GM19240 (cell line): ENCODE measurements around the gene SEMA5A.

Experiments used
- DNase-seq: peaks from one replicate; pipeline ENCODE4 v3.0.0; 2011; ENCODE audit warnings: low spot score; ENCODE audit not compliant: insufficient read length

Gene SEMA5A

DNA sequence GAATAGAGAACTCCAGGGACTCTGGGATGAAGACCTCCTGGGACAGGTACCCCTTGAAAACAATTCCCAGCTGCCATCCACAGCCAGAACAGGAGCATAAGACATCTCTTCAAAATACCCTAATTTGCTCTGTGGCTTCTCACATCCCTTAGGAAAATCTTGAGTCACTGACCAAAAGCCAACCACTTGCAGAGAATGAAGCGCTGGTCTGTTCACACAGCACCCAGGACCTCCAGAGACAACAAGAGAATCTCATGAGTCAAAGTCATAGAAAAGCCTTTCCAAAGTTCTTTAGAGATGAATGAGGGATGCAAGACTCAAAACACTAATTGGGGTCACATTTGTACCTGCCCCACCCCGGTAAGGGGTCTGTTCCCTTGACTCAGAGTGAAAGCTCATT is 210.6 kb downstream of the SEMA5A start:
- DNase-seq: no peak

DNA sequence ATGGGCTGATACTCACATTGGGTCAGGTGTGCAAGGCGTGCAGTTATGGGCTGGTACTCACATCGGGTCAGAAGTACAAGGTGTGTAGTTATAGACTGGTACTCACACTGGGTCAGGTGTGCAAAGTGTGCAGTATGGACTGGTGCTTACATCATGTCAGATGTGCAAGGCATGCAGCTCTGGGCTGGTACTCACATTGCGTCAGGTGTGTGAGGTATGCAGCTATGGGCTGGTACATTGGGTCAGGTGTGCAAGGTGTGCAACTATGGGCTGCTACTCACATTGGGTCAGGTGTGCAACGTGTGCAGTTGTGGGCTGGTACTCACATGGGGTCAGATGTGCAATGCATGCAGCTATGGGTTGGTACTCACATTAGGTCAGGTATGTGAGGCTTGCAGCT is 213.8 kb downstream of the SEMA5A start:
- no peak for DNase-seq

DNA sequence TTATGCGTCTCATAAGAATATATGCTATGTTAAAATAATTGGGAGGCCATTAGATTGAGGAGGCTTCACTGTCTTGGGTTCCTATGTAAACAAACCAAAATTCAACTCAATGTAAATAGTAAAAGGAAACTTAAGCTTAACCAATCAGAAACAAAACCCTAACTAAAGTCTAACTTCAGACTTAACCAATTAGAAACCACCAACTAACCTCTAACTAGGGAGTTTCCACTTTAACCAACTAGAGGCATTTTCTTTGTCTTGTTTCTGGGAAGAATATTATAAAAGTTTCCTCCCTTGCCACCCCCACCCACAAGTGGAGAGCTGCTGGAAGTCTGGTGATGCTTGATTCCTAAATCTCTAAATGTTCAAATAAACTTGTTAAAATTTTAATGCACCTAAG is 214.5 kb downstream of the SEMA5A start:
- no peak for DNase-seq

DNA sequence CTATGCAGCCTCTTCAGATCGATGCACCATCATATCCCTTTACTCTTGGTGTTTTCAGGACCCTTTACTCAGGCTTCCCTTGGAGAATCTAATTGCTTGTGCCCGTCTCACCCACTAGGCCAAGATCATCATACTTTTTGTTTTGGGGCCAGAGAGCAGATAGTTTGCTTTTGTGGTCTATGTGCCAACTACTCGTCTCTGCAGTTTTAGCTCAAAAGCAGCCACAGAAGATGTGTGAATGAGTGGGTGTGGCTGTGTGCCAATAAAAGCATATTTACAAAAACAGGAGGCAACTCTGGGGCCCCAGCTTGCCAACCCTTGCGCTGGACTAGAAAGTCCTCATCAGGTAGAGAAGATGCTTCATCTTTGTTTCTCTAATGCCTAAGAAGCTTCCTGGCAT is 216.8 kb downstream of the SEMA5A start:
- no peak for DNase-seq

DNA sequence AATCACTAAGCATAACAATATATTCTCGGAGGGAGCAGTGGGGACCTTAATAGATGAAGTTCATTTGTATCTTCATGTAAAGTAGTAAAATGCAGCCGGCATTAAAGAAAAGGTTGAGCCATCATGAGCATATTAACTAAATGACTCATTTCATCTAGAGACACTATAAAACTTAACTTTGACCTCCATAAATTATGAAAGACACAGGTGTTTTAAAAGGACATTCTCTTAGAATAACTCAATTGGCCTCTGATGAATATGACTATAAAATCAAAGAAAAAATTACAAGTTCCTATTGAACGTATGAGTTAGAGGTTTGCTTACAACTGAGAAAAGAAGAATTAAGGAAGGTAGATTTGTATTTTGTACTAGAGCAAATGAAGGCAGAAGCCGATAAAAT is 220.3 kb downstream of the SEMA5A start:
- DNase-seq: no peak

DNA sequence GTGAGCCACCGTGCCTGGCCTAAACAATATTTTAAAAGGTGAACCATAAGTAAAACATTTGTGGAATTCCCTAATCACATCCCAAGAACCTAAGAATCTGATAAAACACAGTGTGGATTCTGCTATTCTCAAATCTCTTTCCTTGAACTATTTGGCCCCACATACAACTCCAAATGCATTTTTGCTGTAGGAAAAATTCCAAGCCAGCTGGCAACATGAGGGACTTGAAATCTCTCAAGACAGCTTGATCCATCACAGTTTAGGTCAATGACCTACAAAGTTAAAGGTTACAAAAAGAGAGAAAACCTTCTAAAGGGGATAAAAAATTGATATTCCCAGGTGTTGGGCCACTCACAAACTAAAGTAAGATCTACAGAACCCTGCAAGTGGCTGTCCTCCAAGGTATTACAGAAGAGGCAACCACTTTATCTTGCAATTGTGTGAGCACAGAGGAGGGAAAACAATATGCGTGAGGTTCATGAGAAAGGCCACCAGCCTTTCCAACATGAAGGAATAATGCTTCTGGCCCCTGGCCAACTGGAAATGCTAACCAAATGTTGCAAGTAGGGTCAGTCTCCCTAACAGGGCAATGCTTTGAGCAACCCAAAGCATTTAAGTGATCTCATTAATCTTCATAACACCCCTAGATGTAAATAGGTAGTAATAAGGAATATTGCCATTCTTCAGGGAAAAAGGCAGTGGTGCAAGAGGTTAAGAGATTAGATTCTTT is 221.4 kb downstream of the SEMA5A start:
- DNase-seq: no peak

DNA sequence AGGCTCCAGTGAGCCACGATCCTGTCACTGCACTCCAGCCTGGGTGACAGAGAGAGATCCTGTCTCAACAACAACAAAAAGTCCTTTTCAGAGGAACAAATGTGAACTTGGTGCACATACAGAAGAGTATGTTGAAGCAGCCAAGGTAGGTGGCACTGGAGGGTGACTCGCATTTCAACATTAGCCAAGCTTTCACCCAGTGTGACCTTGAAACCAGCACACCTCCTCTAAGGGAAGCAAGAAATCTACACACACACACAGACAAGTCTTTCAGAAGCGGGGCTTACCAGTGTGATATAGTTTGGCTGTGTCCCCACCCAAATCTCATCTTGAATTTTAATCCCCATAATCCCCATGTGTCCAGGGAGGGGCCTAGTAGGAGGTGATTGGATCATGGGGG is 225.2 kb downstream of the SEMA5A start:
- no peak for DNase-seq

DNA sequence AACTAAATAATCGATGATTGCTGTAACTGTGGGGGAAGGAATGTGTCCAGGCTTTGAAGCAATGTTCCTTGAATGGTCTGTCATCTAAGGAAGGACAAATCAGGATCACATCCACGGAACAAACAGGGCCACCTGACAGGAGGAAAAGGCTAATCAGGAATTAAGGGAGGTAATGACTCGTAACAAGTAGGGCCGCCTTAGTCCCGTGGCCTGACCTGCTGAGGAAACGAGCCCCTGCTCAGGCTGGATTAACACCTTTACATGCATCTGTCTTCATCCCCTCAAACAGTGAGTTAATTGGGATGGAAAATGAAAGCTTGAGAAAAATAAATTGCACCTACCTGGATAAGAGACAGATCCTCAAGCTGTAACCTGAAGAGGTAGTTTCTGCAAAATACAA is 227.8 kb downstream of the SEMA5A start:
- DNase-seq: no peak

DNA sequence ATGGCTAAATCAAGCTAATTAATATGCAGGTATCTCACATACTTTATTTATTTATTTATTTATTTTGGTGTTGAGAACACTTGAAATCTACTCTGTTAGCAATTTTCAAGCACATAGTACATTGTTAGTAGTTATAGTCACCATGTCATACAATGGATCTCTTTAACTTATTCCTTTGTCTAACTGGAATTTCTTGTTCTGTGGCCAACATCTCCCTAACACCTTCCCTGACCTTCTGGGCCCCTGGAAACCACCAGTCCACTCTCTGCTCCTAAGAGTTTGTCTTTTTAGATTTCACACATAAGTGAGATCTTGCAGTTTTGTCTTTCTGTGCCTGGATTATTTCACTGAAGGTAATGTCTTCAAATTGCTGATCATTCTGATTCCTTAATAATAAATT is 229.1 kb downstream of the SEMA5A start:
- DNase-seq: no peak

DNA sequence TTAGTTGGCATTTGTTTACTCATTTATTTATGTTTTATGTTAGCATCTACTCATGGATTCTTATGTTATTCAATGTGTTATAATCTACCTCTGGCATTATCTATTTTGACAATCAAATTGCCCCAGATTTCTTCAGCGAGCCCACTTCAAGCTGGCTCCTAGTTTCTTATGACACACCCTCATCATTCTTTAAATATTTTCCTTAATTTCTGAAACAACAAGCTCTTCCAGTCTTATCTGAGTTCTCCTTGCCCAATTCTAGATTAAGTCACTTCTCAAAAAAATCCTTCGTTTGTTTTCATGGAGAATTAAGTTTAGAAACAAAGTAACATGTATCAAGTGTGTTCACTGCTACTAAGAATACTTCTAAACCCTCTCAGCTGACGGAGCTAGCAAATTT is 229.8 kb downstream of the SEMA5A start:
- no peak for DNase-seq

DNA sequence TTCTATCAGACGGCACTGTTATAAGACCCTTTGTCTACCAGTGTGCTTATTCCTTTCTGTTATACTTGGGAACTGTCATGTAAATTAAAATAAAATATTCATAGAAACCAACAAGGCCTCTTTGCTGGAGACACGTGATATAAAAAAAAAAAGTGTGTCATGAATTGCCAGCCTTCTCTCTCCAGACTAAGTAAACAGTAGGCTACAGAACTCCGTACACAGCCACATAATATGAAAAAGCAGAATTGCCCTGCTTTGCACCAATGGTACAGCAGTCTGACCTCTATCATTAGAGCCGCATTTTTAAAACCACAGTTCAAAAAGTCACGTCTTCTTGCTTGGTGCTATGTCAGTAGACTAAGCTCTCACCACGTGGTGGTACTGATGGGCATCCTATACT is 231.3 kb downstream of the SEMA5A start:
- no peak for DNase-seq

DNA sequence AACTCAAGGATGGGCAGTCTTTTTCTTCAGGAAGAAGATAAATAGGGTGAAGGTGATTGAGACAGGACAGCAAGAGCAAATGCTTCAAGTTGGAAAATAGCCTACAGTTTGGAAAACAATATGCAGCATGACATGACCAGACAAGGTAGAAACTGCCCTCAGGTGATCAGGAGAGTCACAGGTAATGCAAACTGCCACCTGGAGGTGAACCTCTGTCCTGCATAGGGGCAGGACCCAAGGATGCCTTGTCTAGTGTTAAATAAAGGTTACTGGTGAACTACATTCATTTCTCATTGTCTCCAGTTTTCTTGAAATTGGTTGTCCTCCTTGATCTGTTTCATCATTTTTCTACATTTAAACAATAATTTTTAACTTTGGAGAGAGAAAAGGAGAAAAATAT is 232.1 kb downstream of the SEMA5A start:
- DNase-seq: no peak

DNA sequence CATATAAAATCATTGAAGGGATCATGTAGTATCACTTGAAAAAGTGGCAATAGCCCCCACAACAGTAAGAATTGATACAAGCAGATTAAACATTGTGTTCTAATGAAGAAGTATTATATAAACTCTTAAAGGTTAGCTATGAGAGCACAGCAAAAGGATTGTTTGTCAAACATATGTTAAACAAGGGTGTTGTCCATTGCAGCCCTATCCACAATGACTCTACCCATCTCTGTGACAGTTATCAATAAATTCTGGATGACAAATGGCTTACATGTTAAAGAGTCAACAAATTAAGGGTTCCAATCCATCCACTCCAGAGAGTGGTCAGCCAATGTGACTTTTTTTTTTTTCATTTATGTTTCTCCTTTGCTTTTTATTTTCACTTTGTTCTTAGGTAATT is 238.7 kb downstream of the SEMA5A start:
- no peak for DNase-seq

DNA sequence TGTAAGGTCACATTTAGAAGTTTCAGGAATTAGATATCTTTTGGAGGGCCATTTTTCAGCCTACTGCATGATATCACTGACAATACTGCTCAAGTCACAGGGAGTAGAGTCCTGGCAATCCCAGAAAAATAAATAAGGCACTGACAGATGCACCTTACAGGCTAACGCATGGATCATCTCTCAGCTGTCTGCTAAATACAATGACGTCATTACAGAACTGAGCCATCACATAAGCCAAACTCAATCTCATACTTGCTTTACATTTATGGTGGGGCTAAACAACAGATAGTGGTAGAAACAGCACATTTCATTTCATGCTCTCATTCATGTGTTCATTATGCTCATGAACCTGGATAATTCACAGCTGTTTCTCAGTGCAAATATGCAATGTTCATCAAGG is 243.7 kb downstream of the SEMA5A start:
- DNase-seq: no peak

DNA sequence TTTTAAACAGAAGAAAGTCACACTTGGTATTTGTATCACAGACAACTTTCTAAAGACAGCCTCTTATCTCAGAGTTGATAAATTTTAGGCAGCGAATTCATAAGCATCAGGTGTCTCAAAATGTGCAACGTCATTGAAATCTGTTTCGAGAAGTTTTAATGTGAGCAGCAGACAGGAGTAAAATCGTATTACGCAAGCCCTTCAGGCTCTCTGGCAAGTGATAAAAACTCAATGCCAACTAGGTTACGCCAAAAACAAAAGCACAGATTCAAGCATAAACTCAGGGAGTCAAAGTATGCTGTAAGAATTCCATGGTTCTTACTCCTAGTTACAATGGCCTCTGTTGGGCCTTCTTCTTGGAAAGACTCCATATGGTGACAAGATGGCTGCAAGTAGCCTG is 244.7 kb downstream of the SEMA5A start:
- DNase-seq: no peak

DNA sequence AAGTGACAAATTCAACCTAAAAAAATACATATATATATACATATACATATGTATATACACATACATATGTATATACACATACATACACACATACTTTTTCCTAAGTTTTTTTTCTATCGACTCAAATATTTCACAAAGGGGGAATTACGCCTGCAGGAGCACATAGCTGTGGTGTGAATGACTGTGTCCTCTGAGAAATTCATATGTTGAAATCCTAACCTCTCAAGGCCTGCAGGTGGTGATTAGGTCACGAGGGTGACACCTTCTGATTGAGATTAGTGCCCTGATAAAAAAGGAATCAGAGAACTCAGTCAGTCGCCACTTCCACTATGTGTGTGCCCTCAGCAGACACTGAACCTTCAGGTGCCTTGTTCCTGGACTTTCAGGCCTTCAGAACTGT is 248.7 kb downstream of the SEMA5A start:
- no peak for DNase-seq

DNA sequence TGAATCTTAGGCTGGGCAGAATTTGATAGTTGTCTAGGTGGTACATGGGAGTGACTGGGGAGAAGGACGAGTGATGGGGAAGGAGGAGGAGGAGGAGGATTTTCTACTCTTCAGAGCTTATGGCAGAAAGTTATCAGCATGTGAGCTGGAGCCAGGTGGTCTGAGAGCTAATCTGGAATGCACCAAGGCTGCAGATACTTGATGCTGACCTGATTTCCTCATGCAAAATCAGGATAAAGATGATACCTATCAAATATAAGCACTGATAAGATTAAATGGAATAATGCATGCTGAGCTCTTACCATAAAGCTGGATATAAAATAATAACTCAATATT is 250.4 kb downstream of the SEMA5A start:
- no peak for DNase-seq

DNA sequence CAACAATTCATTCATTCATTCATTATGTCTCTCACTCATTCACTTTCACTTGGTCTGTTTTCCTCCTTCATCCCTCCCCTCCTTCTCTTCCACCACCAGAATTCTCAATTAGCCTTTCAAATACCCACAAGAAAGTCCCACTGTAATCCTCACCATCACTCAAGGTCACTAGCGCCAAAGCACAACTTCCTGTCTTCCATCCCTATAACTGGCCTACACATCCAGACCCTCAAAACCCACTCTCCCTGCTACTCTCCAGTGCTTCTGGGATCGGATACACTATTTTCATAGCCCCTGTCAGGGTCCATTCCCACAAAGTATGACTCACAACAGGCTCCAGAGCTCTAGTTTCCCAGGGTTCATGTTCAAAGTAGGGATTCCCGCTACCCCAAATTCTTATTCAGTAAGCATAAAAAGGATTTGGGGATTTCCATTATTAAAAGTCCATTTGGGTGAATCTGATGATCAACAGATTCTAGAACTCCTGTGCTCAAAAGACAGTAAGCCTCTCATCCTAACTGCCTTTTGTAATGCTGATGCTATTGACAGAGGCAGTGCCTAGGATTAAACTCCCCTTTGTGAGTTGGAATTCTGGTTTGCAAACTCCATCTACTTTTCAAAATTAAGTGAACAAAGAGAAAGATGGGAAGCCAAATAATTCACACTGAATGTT is 250.9 kb downstream of the SEMA5A start:
- DNase-seq: no peak

DNA sequence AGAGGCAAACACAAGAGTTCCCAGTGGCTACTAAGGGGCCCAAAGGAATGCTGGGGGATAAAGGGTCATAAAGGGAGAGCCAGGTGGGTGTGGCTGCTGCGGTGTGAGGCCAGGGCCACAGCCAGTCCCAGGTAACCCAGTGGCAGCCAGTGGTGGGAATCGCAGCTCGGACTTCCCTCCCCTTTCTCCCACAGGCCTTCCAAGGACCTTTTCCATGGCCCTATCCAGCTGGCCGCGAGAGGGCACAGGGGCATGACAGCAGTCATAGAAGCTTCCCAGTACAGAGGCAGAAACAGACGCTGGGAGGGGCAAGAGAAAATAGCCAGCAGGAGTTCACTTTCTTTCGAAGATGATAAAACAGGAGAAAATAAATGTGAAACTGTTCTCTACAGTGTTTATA is 257.6 kb downstream of the SEMA5A start:
- no peak for DNase-seq

DNA sequence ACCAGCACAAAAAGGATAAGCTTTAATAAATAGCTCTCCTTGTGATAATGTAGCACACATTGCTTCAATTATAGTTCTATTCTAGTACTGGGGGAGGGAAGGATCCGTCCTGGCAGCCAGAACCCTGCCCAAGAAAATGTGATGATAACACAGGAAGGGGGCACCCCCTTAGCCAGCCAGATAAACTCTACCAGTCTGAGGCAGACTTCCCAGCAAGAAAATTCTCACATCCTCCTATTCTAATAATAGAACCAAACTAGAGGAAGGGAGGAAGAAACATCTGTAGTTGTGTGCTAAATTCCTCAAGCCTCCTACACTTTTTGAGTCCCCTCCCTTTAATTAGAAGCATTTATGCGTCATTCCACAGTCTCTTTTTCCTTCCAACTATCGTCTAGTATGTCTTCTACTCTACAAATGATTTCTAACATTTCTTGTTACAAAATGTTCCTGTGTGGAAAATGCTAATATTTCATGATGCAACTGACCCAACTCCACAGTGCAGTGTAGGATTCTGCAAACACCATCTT is 261.0 kb downstream of the SEMA5A start:
- no peak for DNase-seq

DNA sequence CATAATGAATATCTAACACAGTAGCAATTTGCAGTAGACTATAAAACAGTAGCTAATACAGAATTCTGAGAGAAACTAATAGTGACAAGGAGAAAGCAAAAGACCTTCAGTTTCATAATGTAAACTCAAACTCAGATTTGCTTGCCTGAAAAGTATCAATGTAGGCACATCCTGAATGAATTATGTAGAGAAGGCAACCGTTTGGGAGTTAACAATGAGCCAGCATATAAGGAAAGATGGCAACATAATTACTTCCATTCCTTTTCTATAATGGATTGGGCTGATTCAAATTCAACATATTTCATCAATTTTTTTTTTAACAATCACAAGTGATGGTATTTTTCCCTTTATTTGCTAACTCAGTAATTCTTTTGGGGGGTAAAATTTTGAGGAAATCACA is 261.6 kb downstream of the SEMA5A start:
- DNase-seq: no peak

DNA sequence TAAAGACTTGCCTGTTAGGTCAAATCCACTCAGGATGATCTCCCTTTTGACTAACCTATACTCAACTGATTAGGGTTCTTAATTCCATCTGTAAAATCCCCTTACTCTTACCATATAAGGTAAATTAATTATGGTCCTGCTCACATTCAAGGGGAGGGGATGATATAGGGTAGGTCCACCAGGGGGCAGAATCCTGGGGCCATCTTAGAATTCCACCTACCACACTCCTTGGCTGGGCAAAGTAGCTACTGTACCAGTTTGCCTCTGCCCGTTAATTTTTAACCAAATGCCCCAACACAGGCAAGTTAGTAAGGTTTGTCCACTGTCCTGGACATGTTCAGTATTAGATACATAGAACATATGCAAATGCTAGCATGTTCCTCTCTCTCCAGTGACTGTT is 262.4 kb downstream of the SEMA5A start:
- no peak for DNase-seq

DNA sequence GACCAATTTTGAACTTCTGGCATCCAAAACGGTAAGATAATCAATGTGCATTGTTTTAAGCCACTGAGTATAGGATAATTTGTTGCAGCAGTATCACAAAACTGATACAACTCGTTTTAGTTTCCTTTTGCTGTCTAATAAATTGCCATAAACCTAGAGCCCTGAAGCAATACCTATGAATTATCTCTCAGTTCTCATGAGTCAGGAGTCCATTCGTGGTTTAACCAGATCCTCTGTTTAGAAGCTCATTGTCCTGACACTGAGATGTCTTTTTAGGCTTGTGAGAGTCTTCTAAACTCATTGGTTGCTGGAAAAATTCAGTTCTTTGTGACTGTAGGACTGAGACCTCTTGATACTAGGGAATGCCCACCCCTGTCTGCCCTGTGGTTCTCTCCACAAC is 262.9 kb downstream of the SEMA5A start:
- DNase-seq: no peak
